Measurements from ENCODE around the gene SYNE4.

DNA sequence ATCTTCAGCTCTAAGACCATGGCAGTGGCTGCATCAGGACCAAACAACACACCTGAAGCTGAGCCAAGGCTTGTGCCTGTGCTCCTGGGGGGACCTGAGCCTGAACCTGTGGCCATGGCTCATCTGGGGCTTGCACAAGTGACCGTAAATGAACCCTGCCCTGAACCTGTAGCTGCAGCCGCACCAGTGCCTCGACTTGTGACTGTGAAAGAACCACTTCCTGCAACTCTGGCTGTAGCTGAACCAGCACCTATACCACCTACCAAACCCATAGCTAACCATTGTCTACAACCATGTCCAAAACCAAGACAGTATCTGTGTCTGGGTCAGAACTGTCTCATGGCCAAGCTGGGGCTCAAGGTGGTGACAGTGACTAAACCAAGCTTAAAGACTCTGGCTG lies 41.8 kb downstream of the SYNE4 start:
- TF ChIP-seq EZH2 (IDR thresholded peaks at IDR 0.05), result no peak
- TF ChIP-seq POLR2AphosphoS5 (IDR thresholded peaks at IDR 0.05; ENCODE audit: borderline replicate concordance, low read depth, low read length), result no peak
